Breast epithelium (tissue), 3 donors: ENCODE measurements around the gene UACA.

Experiments
- CTCF ChIP-seq, 3 donors: fragments of 450-650 bp; IDR thresholded peaks; one replicate each; pipeline ENCODE4 v1.5.1; 2016 to 2017; ENCODE audit warnings: antibody characterized with exemption in 3 of 3, mild to moderate bottlenecking in 3 of 3, moderate library complexity in 3 of 3
- POLR2A ChIP-seq: fragments of 450-650 bp; IDR thresholded peaks from one replicate; pipeline ENCODE4 v1.6.1; 2016; ENCODE audit warnings: antibody characterized with exemption, mild to moderate bottlenecking, moderate library complexity

GRCh38 chr15:70714015-70714414 lies 49.3 kb downstream of the UACA start:
- TF ChIP-seq CTCF (IDR thresholded peaks at IDR 0.05) (no peak), POLR2A (no peak)
